NCI-H748 (cell line): ENCODE results near the gene CDIP1.

Experiments
- DNase-seq: peaks from one replicate; lab custom pipeline; 2025; ENCODE audit not compliant: unreplicated experiment; lab: John Stamatoyannopoulos, UW

Gene CDIP1

DNA sequence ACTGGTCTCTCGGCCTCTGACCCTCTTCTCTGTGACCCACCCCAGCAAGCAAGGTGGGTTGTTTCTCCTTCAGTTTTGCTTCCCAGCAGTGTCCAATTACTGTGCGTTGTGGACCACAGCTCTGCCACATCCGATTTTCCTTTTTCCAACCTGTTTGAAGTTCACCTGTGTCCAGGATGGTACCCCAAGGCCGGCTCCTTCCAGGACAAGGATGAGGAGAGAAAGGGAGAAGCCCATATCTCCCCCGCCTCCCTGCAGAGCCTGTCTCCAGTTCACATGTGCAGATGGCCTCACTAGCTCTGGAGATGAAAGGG, 77.7 kb downstream of the CDIP1 start:
- DNase-seq: no peak
